Stimulated activated CD4-positive, alpha-beta T cell treated with anti-CD3 and anti-CD28 coated beads, Interleukin-12 subunit alpha, Interleukin-12 subunit beta, amount 100 ng/mL, for 24 hours (primary cell): Measurements from ENCODE around the gene SYT9.

Source experiments
- DNase-seq, 2 experiments: peaks; one replicate each; pipeline ENCODE4 v3.0.0-alpha.2; 2020; ENCODE audit warnings: low read depth in 2 of 2

The SYT9 gene

GRCh38 chr11:7471071-7471470 lies 219.4 kb downstream of the SYT9 start:
- DNase-seq, result no peak

DNA sequence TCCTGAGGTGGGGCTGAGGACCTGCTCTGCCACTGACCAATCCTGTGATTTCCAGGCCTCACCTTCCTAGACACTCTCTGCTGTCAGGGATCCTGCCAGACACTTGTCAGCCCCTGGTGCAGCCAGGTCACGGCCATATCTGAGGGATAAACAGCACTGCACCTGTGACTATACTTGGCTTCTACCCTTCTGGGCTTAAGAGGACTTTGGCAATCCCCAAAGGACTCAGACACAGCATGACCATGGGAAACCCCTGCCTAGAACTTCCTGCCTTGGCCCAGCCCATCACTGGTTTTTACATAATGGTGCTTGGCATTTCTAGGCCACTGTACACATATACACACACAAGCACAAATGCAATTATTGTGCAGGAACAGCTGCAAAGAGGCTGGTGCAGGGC lies 222.0 kb downstream of the SYT9 start:
- no peak for DNase-seq

DNA sequence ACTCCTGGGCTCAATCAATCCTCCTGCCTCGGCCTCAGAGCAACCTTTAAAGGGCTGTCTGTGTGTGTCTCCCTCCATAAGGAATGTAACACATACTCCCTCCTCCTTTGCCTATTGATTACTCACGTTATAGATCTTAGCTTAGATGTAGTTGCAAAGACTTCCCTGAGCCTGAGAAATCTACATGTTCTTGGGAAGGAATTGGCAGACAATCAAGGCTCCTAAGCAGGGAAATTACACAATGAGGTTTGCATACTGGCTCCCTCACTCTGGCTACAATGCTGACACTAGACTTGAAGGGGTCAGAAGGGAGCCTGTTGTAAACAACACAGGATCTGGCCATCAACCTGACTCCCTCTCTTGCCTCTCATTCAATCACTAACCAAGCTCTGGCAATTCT lies 228.4 kb downstream of the SYT9 start:
- no peak for DNase-seq

DNA sequence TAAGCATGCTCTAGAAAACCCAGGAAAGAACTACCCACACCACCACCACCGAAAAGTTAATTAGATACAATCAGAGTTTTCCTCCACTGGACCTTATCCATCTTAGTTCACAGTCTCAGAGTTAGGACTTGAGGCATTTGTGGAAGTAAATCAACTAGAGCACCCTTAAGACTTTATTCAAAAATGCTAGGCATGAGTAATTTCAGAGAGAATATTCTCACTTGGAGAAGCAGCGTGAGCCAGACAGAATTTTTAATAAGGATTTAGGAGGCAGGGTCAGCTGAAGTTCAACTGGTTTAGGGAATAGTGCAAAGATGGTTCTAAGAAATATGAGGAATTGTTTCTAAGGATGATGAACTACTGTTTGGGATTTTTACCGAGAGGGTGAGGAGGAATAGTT lies 232.4 kb downstream of the SYT9 start:
- DNase-seq, result no peak

- no peak for DNase-seq
Measured at GRCh38 chr11:7484645-7485044, 232.9 kb downstream of the SYT9 start.

DNA sequence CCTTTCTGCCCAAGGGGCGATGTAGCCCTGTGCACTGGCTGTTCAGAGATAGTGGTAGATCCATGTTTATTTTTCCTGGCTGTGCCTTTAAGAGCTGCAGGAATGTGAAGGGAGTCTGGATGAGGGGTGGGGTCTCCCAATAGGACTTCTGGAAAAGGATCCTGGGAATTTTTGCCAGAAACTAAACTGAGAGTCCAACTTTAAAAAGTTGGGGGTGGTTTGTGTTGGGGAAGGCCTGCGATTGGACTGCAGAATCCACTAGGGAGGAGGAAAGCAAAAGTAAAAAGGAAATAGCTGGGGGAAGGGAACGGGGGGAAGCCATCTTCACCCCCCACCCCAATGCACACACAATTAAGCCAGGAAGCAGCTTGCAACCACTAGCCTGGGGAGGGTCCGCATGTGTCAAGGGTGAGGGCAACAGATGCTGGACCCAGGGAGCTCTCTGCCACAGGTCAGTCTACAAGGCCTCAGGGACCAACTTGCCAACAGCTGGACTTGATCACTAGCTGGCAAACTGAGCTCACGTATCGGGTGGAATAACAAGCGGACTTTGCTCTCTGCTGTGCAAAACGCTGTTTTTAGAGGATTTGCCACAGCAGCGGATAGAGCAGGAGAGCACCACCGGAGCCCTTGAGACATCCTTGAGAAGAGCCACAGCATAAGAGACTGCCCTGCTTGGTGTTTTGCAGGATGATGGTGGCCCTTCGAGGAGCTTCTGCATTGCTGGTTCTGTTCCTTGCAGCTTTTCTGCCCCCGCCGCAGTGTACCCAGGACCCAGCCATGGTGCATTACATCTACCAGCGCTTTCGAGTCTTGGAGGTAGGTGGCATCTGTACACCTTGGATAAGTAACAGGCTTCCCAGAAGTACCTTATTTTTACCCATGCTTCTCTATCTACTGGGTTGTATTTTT lies 233.7 kb downstream of the SYT9 start, which contains the start of gene OLFML1:
OLFML1 (plus strand) TSS at position 321 of the 912 bp plus-strand sequence; CDS start at position 691, 370 bp downstream.
- no peak for DNase-seq

DNA sequence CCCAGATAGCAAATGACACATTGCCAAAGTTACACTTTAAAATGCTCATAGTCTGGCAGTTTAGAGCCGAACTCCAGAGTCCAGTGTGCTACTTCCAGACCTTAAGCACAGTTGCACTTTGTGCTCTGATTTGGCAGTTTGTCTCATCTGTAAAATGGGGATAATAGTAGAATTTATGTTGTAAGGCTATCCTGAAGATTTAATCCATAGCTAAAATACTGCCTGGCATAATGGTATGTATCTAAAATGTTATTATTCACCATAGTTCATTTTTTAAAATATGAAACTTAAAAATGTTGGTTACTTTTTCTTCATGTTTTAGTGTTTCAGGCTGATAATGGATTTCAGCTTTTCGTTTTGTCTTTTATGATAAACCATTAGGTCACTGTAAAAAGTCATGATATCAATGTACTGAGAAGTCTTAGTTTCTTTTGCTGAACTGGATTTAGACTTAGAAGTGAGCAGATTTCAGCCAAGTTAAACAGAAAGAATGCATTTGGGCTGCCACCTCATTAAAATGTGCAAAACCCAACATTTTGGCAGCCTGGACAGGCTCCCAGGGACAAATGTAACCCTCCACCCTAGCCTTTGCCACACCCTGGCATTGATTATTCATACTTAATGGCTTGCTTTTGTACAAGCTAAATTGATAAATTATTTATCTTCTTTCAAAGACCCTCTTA lies 234.5 kb downstream of the SYT9 start:
- no peak for DNase-seq

- no peak for DNase-seq
Measured at GRCh38 chr11:7486781-7487140, 235.1 kb downstream of the SYT9 start.

GRCh38 chr11:7487360-7487759 lies 235.7 kb downstream of the SYT9 start:
- no peak for DNase-seq

DNA sequence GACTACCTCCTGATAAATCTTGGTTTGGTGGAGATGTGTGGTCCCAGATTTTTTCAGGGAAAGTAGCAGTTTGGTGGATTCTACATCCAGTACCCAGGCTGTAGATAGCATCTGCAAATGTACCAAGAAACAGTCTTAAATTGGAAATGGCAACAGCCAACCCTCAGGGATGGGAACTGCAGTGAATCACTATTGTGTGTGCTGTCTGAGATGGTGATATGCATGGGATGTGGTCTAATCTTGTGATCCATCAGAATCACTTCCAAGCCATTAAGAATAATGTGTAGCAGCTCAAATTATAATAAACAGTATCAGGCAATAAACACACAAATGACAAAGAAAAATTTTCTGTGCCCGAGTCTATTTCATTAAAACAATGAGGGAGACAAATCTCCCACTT lies 237.0 kb downstream of the SYT9 start:
- DNase-seq, result no peak

DNA sequence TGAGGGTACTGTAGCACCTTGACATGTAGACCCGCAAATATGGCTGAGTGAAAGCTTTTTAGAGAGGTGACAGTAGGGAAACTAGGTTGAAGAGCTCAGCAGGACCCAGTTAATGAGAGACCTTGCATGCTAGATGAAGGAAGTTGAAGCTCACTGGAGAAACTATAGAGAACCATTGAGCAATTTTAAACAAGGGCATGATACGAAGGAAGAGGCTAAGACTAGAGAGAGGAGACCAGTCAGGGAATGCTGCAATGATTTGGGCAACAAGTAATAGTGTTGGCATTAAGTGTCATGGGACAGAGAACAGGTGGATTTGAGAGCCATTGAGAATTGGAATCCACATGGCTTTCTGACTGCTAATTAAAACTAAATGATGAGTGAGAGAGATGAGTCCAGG lies 237.7 kb downstream of the SYT9 start:
- no peak for DNase-seq

DNA sequence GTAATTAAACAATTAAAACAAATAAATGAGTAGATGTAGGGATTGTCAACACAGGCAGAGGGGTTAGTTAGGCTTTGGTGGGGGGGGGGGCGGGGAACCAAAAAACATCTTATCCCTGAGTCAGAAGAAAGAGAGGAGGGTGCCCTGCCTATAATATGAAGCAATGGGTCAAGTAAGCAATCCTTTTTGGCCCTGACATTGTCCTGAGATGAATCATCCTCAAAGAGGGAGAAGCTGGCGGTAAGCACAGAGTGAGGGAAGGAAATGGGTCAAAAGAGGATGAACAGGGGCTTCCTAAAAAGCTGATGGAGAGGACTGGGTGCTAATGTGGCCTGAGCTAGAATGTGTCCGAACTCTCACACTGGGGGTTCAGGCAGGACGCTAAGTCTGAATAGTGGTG lies 238.3 kb downstream of the SYT9 start:
- no peak for DNase-seq

GRCh38 chr11:7490535-7490934 lies 238.8 kb downstream of the SYT9 start:
- no peak for DNase-seq

DNA sequence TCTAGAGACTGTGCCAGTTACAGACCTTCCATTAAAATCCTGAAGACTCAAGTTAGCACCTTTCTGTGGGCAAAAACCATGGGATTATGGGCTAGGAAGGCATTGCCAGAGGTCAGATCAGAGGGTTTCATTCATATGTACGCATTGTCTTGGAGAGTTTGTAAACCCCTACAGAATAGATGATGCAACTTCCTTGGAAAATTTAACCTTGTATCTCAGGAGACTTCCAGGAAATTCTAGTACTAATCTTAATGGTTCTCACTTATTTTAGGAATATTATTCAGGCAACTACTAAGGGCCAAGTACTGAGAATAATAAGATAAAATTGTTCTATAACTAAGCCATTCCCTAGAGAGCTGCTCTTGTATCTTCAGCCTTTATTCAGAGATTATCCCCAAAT lies 240.5 kb downstream of the SYT9 start:
- no peak for DNase-seq

- DNase-seq, result no peak
Measured at GRCh38 chr11:7493670-7494069, 242.0 kb downstream of the SYT9 start.

GRCh38 chr11:7494086-7494745 lies 242.5 kb downstream of the SYT9 start:
- no peak for DNase-seq

DNA sequence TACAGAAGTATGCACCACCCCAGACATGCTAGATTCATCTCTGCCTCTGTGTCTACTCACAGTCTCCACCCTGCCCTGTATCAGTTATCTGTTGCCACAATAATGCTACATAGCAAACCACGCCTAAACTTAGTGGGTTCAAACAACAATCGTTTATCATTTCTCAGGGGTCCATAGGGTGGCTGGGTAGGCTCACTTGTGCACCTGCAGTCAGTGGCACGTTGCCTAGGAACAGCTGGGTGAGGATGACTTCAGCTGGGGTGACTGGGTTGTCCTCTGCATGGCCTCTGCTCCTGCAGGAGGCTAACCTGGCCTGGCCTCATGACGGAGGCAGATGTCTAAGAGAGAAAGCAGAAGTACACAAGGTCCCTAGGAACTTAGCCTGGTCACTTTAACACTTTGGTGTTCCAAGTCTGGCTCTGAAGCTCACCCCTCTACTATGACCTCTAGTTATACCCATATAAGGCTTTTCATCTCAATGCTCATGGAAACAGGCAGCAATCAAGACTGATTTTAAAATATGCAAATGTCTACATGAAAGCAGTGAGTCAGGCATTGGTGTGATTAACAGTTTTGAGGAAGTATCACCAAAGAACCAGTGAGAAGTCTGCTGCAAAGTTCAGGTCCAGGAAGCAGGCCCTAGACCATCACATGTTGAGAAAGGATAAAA lies 244.3 kb downstream of the SYT9 start:
- no peak for DNase-seq

DNA sequence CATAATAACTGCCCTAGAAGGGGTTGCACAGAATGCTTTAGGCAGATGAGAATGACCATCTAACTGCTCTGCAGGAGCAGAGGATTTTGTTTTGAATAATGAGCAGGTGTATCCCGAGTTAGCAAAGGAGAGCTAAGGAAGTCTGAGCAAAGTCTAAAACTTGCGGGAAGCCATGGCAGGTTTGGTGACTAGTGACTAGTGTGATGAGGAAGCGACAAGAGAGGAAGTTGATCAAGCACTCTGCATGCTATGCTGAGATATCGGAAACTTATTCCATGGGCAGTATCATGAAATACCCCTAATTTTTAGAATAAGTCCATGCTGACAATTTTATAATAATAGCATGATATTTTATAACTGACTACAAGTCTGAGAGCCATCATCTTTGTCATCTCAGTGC lies 246.5 kb downstream of the SYT9 start:
- no peak for DNase-seq

GRCh38 chr11:7499081-7499480 lies 247.4 kb downstream of the SYT9 start:
- DNase-seq, result no peak

DNA sequence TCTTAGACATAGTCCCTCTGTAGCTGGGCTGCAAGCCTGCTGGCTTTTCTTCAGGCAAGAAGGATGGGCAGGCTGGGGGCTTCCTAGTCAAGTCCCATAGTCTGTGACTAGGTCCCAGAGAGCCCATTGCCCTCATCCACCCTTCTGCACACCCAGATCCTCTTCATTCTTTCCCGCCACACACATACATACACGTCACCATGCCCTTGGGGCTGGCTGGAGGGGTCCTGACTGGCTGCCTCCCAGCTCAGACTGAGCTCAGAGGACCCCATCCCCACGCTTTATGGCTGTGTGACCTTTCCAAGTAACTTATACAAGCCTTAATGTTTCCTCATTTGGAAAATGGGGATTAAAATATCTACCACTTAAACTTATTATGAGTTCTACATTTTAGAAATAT lies 248.5 kb downstream of the SYT9 start:
- no peak for DNase-seq

GRCh38 chr11:7501251-7501650 lies 249.5 kb downstream of the SYT9 start:
- no peak for DNase-seq

DNA sequence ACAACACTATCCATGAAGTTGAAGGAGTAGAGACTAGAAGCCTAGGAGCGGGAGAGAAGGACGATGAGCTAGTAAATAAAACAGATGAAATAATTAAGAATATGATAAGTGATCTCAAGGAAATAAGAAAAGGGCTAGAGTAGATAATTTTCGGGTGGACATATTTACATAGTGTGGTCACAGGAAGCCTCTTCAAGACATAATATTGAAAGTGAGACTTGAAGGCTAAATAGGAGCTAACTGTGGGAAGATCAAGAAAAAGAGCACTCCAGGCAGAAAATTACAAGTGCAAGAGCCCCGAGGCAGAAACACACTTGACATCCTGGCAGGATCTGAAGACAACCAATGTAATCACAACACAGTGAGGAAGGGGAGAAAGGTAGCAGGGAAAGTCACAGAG lies 250.2 kb downstream of the SYT9 start:
- DNase-seq, result no peak
